Motor neuron (in vitro differentiated cells): ENCODE data around the gene GUCY2F. TPM values are rescaled to one million over a fixed set of nuclear protein-coding genes. Genes with fewer than 3 reads are reported as not detected.
A peak's percentile ranks its signal among the peaks of the same experiment; 100 is the strongest.

ENCODE experiments used
- ATAC-seq, 8 experiments: fragments of 200-7000 bp; cut with Tn5 transposase; replicated peaks in 6 of 8; 2 replicates each; pipeline ENCODE4 v1.8.0; 2021; ENCODE audit warnings: mild to moderate bottlenecking in 8 of 8, moderate library complexity in 8 of 8
- H3K27ac ChIP-seq, 2 donors: fragments of 250-450 bp; sonication (Bioruptor Pico); 2 replicates each; pipeline ENCODE4 v1.9.0; 2021; ENCODE audit warnings: antibody characterized with exemption in 2 of 2, mild to moderate bottlenecking in 2 of 2, moderate library complexity in 1 of 2
- H3K4me1 ChIP-seq, 2 donors: fragments of 250-450 bp; sonication (Bioruptor Pico); replicated peaks in 1 of 2; 2 replicates each; pipeline ENCODE4 v1.6.1; 2021; ENCODE audit warnings: antibody characterized with exemption in 2 of 2, mild to moderate bottlenecking in 2 of 2, moderate library complexity in 1 of 2
- H3K4me3 ChIP-seq, 5 donors: fragments of 250-450 bp; sonication (Bioruptor Pico); 2 replicates each; pipeline ENCODE4 v1.9.0; 2021; ENCODE audit warnings: antibody characterized with exemption in 5 of 5, mild to moderate bottlenecking in 5 of 5, moderate library complexity in 4 of 5
- WGBS, 10 experiments: fragments of 450-650 bp; shearing (Covaris generic); methylation state at CpG; one replicate each; pipeline ENCODE4 v1.0.0; 2022; 5-methylcytosine and 5-hydroxymethylcytosine counted together
- in situ Hi-C, 9 experiments: fragments of 400-800 bp; cut with MboI; loops; one replicate each; pipeline ENCODE4 v1.15.0; 2021; ENCODE audit warnings: low sequenced_read_pairs in 9 of 9, low pct_unique_long_range_greater_than_20kb in 2 of 9; ENCODE audit not compliant: unreplicated experiment in 9 of 9
- total RNA-seq, 8 experiments: library from RNA; unstranded; fragments of 300-600 nt; gene quantifications; 2 replicates each; pipeline versions ENCODE4 v1.2.3 to v1.2.4, GENCODE V29; 2022

GUCY2F gene
- total RNA-seq, result under 1 TPM in 4 of 8 experiments, not detected in 4; 0.05 to 0.50 (median 0.17) TPM

GRCh38 chrX:109481986-109482385 is at the start of gene GUCY2F:
Gene GUCY2F, minus strand, starts transcription at chrX:109482086. Its CDS starts 6,150 bp downstream, at chrX:109475936.
- in situ Hi-C loops, result loop anchor here in 2 of 9 experiments (10.0 to 25.0 kb wide), 4 partner anchors 143 to 405 kb away; partner anchors contain the start of gene KCNE5 (in 2 of the 2)
- WGBS, 10 experiments, result 8 to 38% (median 20%) methylated on average over 1 to 3 of the region's 4 CpGs; no CpG with 5 or more reads in 7 of the 10 experiments
- Histone ChIP-seq H3K4me1 (no peaks in the 10 kb centered on the region), H3K27ac (no peak within 1 kb of the TSS), H3K4me3 (no peak within 1 kb of the TSS)
- no peak for ATAC-seq

DNA sequence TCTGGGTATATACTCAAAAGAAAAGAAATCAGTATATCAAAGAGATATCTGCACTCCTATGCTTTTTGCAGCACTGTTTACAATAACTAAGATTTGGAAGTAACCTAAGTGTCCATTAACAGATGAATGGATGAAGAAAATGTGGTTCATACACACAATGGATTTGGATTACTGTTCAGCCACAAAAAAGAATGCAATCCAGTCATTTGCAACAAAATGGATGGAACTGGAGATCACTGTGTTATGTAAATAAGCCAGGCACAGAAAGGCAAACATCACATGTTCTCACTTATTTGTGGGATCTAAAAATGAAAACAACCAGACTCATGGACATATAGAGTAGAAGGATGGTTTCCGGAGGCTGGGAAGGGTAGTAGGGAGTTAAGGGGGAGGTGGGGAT is 37.1 kb upstream of the GUCY2F start:
- Histone ChIP-seq H3K4me1 (no peaks in the 10 kb centered on the region), H3K27ac (no peak overlapping the region), H3K4me3 (no peak overlapping the region)
- WGBS, 10 experiments, result 0 to 77% (median 33%) methylated on average over 1 of the region's 1 CpG; no CpG with 5 or more reads in 6 of the 10 experiments
- in situ Hi-C loops, result no loop called here
- ATAC-seq, result no peak

DNA sequence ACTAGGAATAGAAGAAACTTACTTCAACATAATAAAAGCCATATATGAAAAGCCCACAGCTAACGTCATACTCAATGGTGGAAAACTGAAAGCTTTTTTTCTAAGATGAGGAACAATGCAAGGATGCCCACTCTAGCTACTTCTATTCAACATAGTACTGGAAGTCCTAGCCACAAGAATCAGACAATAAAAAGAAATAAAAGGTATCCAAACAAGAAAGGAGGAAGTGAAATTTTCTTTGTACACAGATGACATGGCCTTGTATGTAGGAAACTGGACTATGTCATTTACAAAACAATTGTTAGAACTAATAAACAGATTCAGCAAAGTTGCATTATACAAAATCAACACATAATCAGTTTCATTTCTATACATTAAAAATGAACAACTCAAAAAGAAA is 29.2 kb upstream of the GUCY2F start:
- H3K4me3 ChIP-seq, result no peak overlapping the region
- no peaks in the 10 kb centered on the region for H3K4me1 ChIP-seq
- in situ Hi-C loops, result no loop called here
- no peak for ATAC-seq
- H3K27ac ChIP-seq, result no peak overlapping the region
- 0 to 100% (median 80%) methylated on average over 1 of the region's 1 CpG; no CpG with 5 or more reads in 3 of the 10 experiments for WGBS, 10 experiments

DNA sequence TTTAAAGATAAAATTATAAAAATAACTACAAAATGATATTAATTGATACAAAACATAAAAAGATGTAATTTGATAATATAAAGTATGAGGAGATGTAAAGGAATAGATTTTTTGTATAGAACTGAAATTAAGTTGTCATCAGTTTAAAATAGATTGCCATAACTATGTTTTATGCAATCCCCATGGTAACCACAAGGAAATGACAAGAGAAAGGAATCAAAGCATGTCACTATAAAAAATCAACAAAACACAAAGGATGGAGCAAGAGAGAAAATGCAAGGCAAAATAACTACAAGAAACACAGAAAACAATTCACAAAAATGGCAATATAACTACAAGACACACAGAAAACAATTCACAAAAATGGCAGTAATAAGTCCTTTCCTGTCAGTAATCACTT is 27.0 kb upstream of the GUCY2F start:
- no peaks in the 10 kb centered on the region for H3K4me1 ChIP-seq

GRCh38 chrX:109501176-109501575 is 19.3 kb upstream of the GUCY2F start:
- no peak overlapping the region for H3K27ac ChIP-seq
- in situ Hi-C loops, result no loop called here
- ATAC-seq, result no peak
- no peak overlapping the region for H3K4me3 ChIP-seq
- WGBS, 10 experiments, result 0 to 100% (median 59%) methylated on average over 1 to 3 of the region's 3 CpGs; no CpG with 5 or more reads in 4 of the 10 experiments
- no peaks in the 10 kb centered on the region for H3K4me1 ChIP-seq

More for the DNA sequence above, 27.0 kb upstream of the GUCY2F start:
- Histone ChIP-seq H3K4me3 (no peak overlapping the region), H3K27ac (no peak overlapping the region)
- in situ Hi-C loops, result no loop called here
- no peak for ATAC-seq

GRCh38 chrX:109498434-109498833 is 16.5 kb upstream of the GUCY2F start:
- ATAC-seq, result no peak
- Histone ChIP-seq H3K4me3 (no peak overlapping the region), H3K4me1 (no peaks in the 10 kb centered on the region), H3K27ac (no peak overlapping the region)
- in situ Hi-C loops, result loop anchor here in 2 of 9 experiments (25.0 kb wide), 3 partner anchors 139 to 389 kb away; partner anchors contain the start of gene KCNE5 (in 1 of the 2)
- WGBS, 10 experiments, result 67% methylated on average over 1 of the region's 1 CpG; no CpG with 5 or more reads in 9 of the 10 experiments

DNA sequence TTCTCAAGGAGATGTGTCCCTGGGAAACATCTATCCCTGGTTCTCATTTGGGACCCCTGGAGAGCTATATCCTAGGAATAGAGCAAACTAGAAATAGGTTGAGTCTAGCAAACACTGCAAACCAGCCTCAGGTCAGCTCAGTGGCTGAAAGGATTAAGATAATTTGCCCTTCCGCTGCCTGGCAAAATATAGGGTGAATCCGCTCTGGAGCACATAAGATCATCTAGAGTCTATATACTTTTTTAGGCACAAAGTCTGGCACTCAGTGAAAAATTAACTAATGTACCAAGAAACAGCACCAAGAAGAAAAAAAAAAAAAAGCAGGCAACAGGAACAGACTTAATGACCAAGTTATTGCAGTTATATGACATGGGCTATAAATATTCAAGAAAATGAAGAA is 7.3 kb upstream of the GUCY2F start:
- H3K27ac ChIP-seq, result no peak overlapping the region
- ATAC-seq, result no peak
- no peak overlapping the region for H3K4me3 ChIP-seq
- 41 to 90% (median 68%) methylated on average over 2 of the region's 2 CpGs; no CpG with 5 or more reads in 6 of the 10 experiments for WGBS, 10 experiments
- H3K4me1 ChIP-seq, result no peaks in the 10 kb centered on the region
- in situ Hi-C loops, result loop anchor here in 2 of 9 experiments (10.0 to 25.0 kb wide), 4 partner anchors 136 to 398 kb away; partner anchors contain the start of gene KCNE5 (in 2 of the 2)

DNA sequence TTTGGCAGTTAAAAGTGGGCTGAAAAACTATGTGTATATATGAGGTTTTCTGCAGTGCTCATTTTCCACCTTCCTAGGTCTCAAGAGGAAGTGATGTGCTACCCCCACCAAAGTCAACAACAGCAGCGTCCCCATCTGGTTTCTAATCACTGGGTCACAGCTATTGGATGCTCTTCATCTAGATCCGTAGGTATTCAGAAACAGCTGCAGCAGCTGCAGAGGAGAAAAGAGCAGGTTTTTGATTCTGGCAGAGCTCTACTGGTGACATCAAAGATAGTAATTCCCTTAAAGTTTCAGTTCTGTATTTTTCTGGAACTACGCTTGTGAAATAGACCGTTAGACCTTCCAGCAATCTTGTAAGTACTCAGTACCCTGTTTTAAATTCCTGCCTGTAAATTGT is 5.8 kb upstream of the GUCY2F start:
- Histone ChIP-seq H3K27ac (no peak overlapping the region), H3K4me3 (no peak overlapping the region), H3K4me1 (no peaks in the 10 kb centered on the region)
- ATAC-seq, result no peak
- in situ Hi-C loops, result loop anchor here in 2 of 9 experiments (10.0 to 25.0 kb wide), 4 partner anchors 137 to 400 kb away; partner anchors contain the start of gene KCNE5 (in 2 of the 2)
- 38 to 93% (median 69%) methylated on average over 2 to 4 of the region's 4 CpGs; no CpG with 5 or more reads in 6 of the 10 experiments for whole genome bisulfite sequencing, 10 experiments

DNA sequence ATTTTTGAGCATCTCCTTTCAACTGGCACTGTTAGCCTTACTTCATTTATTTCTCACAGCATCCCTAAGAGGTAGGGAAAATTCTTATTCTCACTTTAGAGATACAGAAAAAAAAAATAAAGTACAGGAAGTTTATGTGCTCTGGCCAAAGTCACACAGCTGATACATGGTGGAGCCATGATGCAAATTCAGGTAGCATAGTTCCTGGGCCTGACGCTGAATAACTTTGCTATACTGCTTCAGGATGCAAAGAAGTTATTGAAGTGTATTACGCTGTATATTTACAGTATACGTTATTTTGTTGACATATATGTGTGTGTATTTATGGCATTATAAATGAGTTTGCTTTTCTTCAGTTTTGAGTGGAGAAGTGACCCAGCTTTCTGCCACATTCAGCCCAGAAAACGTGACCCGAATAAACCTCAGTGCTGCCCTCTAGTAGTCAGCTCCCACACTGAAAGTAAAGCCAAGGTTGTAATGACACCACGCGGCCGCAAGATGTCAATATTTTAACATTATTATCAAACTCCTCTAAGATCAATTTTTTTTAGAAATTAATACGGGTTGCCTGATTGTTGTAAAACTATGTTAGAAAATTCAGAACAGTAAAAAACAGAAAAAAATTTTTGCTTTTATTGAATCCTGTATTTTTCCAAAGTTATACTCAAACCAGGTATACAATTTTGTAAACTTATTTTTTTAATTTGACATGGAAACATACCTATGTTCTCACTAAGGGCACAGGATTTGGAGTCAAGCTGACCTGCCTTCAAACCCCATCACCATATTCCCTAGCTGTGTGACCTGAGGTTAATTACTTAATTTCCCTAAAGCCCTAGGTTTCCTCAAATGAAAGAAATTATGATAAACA is 3.8 kb upstream of the GUCY2F start:
- Histone ChIP-seq H3K4me1 (no peaks in the 10 kb centered on the region), H3K27ac (no peak overlapping the region), H3K4me3 (no peak overlapping the region)
- in situ Hi-C loops, result loop anchor here in 2 of 9 experiments (10.0 to 25.0 kb wide), 4 partner anchors 139 to 402 kb away; partner anchors contain the start of gene KCNE5 (in 2 of the 2)
- peak in 4 of 8 experiments; percentile 29 to 43 (median 33) for ATAC-seq
- WGBS, 10 experiments, result 0 to 100% (median 0%) methylated on average over 1 to 8 of the region's 9 CpGs; no CpG with 5 or more reads in 3 of the 10 experiments

DNA sequence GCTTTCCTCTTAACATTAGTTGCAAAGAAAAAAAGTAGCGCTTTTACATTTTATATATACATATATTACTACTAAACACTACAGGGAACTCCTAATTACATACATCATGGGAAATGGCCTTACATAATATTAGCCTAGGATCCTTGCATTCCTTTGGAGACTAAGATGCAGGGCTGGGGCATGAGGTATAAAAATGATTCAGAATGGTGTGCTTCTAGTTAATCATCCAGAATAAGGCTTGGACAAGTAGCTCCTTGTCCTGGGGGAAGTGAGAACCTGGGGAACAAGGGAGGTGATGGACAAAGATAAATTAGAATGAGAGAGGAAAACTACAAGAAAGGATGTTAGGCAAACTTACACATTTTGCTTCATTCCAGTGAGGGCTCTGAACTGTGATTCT is 3.0 kb upstream of the GUCY2F start:
- in situ Hi-C loops, result loop anchor here in 2 of 9 experiments (10.0 to 25.0 kb wide), 4 partner anchors 140 to 402 kb away; partner anchors contain the start of gene KCNE5 (in 2 of the 2)

DNA sequence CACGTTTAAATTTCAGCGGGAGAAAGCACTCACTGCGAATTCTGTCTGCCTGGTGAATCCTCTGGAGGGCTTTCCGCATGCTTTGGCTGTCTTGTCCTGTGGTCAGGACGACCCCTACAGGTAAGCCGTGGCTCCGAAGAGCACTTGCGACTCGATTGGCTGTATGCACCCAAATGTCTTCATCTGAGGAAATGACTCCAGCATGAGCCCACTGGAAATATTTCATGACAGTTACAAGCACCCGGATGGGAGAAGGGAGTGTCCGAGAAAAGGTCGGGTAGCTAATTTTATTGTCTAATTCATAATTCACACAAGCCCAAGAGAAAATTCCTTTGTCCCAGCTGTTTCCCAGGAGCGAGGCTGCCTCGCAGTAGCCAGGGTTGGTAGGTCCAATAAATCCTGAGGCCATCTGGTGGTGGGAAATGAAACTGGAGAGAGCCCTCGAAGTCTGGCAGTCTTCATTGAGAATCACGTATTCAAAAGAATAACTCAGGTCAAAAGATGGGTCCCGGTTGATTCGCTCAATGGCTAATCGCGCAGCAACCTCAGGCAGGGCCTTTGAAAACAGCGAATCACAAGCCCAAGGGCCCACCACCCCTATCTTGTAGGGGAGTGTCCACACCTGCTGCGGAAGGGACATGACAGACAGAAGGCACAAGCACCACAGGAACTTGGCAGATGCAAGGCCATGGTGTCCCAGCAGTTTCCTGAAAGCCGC is 6.6 kb downstream of the GUCY2F start:
- WGBS, 10 experiments, result 0 to 41% (median 14%) methylated on average over 1 to 13 of the region's 23 CpGs; no CpG with 5 or more reads in 5 of the 10 experiments
- ATAC-seq, result peak; percentile 69 to 97 (median 92)
- Histone ChIP-seq H3K4me1 (peaks cover 2 to 3% of the 10 kb centered on the region in 2 donors), H3K4me3 (peak overlapping the region in 4 of 5 donors; percentile 7 to 24 (median 16)), H3K27ac (no peak overlapping the region)
- in situ Hi-C loops, result loop anchor here in 2 of 9 experiments (25.0 kb wide), 3 partner anchors 162 to 412 kb away; partner anchors contain the start of gene KCNE5 (in 1 of the 2)

More for the DNA sequence above, 3.0 kb upstream of the GUCY2F start:
- no peaks in the 10 kb centered on the region for H3K4me1 ChIP-seq
- WGBS, 10 experiments, result 78 to 100% (median 100%) methylated on average over 1 of the region's 1 CpG; no CpG with 5 or more reads in 5 of the 10 experiments
- H3K4me3 ChIP-seq, result no peak overlapping the region
- no peak overlapping the region for H3K27ac ChIP-seq
- ATAC-seq, result no peak

DNA sequence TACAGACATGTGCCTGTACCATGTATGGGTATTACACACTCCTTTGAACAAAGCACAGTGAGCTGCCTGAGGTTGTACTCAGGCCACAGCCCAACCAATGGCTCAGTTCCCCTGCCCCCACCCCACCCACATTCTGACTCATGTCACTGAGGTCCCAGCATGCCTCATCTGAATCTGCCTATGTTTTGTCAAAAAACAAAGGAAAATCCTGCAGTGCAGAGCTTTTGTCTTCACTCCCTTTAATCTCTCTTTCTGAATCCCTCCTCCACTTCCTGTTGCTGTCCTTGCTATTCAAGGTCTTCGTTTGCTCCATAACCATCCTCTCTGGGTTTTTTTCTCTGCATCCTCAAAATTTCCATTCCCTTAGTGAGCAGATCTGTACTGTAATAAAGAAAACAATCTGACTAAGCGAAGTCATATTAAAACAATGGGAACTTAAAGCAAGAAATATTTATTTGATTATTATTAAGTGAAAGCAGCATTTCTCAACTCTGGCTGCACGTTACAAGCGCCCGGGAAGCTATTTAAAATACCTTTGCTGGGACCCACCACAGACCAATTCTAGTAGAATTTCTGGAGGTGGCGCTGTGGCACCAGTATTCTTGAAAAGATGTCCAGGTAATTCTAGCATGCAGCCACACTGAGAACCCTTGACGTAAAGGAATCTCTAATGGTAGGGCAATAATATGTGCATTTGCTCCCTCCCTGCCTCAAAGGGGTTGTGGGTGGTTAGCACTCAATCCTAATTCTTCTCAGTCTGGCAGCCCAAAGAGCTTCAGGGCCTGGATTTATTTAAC is 8.7 kb downstream of the GUCY2F start:
- in situ Hi-C loops, result no loop called here
- peak; percentile 49 to 74 (median 67) for ATAC-seq
- H3K27ac ChIP-seq, result no peak overlapping the region
- peaks cover 2 to 3% of the 10 kb centered on the region in 2 donors for H3K4me1 ChIP-seq
- H3K4me3 ChIP-seq, result no peak overlapping the region
- 0 to 60% (median 25%) methylated on average over 1 to 7 of the region's 7 CpGs; no CpG with 5 or more reads in 3 of the 10 experiments for WGBS, 10 experiments
